ENCODE data around the gene NRIP1.

- no peak for TF ChIP-seq CTCF (IDR thresholded peaks at IDR 0.05 in 2 of 3, conservative IDR thresholded peaks at IDR 0.05 in 1 of 3; ENCODE audit: borderline replicate concordance in 1 of 3, insufficient read depth in 1 of 3, low read depth in 2 of 3, low read length in 2 of 3)
- TF ChIP-seq, protein P1, sequence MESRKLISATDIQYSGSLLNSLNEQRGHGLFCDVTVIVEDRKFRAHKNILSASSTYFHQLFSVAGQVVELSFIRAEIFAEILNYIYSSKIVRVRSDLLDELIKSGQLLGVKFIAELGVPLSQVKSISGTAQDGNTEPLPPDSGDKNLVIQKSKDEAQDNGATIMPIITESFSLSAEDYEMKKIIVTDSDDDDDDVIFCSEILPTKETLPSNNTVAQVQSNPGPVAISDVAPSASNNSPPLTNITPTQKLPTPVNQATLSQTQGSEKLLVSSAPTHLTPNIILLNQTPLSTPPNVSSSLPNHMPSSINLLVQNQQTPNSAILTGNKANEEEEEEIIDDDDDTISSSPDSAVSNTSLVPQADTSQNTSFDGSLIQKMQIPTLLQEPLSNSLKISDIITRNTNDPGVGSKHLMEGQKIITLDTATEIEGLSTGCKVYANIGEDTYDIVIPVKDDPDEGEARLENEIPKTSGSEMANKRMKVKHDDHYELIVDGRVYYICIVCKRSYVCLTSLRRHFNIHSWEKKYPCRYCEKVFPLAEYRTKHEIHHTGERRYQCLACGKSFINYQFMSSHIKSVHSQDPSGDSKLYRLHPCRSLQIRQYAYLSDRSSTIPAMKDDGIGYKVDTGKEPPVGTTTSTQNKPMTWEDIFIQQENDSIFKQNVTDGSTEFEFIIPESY (IDR thresholded peaks at IDR 0.05; ENCODE audit: extremely low read depth, insufficient replicate concordance, low read length) = no peak
These were observed 92.1 kb downstream of the NRIP1 start for GRCh38 chr21:14972678-14973077.

Data from HCT116 (cell line).